Activated T-cell treated with anti-CD3 and anti-CD28 coated beads, Interleukin-2, amount 50 U/mL, for 1 hour (primary cell): Measurements from ENCODE around the gene CDC7.
A peak's percentile ranks its signal among the peaks of the same experiment; 100 is the strongest.
"Not testable (repeated sequence)": the region's sequence is repeated elsewhere in the genome, so short reads cannot be mapped to it uniquely, and the experiment has no call there.

Experiments used
- DNase-seq: peaks from one replicate; pipeline ENCODE4 v3.0.0-alpha.2; 2020

CDC7 gene

GRCh38 chr1:91500756-91501522 is at the start of gene CDC7:
TSS of gene CDC7 (plus strand) at chr1:91500851. CDS start at chr1:91501717, 866 bp downstream.
- peak; percentile 87 for DNase-seq

- no peak for DNase-seq
Observed at GRCh38 chr1:91454136-91454535, 46.5 kb upstream of the CDC7 start.

- no peak for DNase-seq
Observed at GRCh38 chr1:91455334-91455733, 45.3 kb upstream of the CDC7 start.

DNA sequence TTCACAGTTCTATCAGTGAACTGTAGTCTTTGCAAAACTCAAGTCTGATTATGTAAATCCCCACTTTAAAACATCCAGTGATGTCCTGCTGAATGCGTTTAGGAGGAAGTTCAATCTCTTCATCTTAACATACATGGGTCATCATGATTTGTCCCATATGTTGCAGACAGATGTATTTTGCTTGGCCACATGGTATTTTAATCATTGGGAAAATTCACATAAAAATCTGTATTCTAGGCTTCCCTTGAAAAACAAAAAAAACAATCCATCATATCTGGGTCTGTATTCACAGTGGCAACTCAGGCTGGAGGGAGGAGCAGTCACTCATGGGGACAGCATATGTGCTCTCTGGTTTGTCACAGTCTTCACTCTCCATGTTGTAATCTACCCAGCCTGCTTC is 44.8 kb upstream of the CDC7 start:
- no peak for DNase-seq

DNA sequence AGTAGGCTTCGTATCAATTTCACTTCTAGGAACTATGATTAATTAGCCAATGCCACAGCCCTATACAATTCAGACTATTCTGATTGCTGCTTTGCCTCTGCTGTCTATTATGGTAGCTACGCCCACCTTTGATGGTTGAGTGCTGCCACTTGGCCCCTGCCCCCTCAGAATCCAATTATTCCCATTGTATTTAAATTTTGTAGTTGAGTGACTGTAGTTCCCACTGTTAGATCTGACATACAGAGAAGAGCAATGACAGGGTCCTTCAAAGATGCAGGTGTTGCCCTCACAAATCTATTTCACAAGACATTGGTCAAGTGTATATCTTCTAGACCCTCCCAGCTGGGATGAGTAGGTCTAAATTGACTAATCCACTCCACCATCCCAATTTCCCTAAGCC is 35.3 kb upstream of the CDC7 start:
- not testable (repeated sequence) for DNase-seq

DNA sequence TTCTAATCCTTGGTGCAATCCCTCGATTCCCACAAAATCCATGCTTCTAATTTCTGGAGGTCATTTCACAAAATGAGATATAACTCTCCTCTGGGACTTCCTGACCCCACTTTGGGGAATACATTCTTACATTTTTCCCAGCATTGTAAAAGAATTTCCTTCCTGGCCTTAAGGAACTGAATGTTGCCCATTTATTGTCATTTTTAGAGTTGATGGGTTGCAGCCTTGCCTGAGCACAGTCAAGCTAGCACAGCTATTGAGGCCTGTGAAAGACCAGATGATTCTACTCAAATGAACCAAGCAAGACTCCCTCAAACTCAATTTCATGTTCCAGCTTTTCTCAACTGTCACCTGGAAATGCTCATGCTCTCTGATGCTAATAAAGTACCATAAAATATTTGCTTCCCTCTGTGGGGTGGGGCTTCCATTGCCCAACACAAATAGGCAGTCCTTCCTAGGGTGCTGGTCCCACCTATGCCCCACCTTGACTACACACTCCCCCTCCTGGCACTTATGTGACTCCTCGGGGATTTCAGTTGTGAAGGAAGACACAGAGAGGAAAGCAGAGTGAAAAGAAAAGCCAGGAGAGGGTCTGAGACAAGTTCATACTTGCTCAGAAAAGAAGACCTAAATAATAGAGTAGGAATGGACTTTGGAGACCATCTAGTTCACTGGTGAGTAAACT is 24.0 kb upstream of the CDC7 start:
- no peak for DNase-seq

- DNase-seq: no peak
Observed at GRCh38 chr1:91487469-91487868, 13.2 kb upstream of the CDC7 start.

DNA sequence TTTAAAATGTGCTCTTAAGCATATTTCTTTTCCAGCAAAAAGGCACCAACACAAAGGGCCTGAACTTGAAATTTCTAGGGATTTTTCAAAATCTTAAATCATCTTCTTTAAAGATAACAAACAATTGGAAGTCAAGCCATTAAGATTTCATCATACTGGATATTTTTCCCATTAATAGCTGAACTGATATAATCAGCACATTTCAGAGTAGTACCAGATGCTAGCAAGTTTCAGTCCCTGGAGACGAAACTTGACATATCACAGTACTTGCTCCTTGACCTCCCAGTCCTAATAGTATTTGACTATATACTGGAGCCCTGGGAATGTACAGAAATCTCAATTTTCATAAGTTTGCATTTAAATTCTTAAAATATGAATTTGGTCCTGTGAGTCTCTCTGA is 10.2 kb upstream of the CDC7 start:
- DNase-seq: no peak

GRCh38 chr1:91498035-91498434 is 2.6 kb upstream of the CDC7 start:
- DNase-seq: no peak

DNA sequence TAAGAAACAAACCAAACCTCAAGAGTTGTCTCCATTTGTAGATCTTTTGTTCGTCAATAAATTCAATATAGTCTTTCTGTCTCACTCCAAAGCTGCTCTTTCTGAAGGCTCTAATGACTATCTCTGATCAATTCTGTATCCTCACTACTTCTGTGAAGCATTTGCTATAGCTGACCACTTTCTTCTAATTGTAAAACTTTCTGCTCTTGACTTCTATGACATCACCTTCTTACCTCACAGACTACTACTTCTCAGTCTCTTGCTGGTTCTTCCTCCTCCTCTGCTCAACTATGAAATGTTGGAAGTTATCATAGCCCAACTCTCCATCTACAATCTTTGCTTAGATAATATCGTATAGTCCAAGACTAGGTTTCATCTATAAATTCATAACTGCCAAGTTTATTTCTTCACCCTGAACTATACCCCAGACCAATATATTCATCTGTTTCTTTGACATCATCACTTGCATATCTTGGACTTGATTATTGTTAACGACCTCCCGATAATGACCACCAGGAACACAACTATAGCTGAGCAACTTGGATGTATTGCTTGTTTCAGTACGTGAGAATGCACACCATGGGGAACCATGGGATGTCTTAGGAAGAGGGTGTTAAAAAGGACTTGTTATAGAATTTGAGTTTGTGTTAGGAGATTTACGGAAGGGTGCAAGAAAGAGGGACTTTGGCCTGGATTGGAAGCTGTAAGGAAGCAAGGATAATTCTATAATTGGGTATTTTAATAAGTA is 2.0 kb upstream of the CDC7 start:
- DNase-seq: no peak

GRCh38 chr1:91499346-91499745 is 1.3 kb upstream of the CDC7 start:
- DNase-seq: no peak

DNA sequence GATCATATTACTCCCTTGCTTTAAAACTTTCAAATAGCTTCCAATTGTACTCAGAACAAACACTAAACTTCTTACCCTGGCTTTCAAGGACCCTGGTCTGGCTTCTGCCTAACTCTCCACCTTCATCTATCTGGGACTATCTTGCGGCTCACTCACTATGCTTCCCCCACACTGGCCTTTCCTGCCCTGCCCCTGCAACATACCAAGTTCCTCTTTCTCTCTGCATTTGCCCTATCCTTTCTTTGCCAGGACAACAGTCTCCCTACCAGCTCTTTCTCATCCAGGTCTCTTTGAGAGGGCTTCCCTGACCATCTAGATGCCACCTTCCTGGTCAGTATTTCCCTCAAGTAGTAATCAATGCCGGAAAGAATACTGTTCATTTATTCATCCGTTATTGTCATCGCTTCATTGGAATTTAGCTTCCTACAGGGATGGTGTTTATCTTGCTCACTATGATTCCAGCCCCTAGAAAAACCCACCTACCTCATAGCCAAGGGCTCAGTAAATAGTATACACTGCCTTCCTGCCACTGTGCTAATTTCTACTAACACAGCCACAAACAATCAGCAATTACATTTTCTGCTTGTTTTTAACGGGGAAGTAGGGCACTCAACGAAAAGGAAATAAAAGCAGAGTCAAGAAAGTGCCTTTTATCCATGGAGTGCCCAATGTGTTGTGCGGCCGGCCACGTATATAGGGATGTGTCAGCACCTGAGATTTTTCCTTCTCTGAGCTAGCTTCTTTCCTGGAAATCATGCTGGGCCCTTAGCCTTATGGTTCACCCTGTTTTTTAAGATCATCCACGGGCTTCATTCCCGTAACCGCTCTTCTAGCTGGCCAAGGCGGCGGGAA is 521 bp upstream of the CDC7 start:
- no peak for DNase-seq

- DNase-seq: no peak
Observed at GRCh38 chr1:91501523-91501851, 836 bp downstream of the CDC7 start.

GRCh38 chr1:91501971-91502671 is 1.5 kb downstream of the CDC7 start:
- DNase-seq: no peak

GRCh38 chr1:91502672-91503184 is 2.1 kb downstream of the CDC7 start:
- DNase-seq: no peak

DNA sequence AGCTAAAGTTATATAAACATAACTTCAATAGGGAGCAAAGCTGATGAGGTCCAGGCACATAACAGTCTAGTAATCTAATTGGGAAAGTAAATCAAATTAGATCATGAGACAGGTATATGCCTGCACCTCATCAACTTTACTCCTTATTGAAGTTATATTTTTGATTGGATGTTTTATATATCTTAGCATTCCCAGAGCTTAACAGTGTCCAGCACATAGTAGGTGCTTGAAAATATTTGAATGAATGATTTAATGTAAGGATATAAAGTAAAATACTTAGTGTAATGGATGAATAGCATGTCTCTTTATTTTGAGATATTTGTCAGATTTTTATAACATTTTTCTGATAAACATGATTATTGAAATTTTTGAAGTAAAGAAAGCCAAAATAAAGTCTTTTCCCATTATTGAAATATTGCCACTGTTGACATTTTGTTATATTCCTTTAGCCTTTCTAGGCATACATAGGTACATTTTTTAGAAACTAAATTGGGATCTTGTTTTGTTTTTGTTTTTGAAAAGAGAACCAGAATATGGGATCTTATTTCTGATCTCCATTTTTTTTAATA is 2.8 kb downstream of the CDC7 start:
- DNase-seq: no peak

DNA sequence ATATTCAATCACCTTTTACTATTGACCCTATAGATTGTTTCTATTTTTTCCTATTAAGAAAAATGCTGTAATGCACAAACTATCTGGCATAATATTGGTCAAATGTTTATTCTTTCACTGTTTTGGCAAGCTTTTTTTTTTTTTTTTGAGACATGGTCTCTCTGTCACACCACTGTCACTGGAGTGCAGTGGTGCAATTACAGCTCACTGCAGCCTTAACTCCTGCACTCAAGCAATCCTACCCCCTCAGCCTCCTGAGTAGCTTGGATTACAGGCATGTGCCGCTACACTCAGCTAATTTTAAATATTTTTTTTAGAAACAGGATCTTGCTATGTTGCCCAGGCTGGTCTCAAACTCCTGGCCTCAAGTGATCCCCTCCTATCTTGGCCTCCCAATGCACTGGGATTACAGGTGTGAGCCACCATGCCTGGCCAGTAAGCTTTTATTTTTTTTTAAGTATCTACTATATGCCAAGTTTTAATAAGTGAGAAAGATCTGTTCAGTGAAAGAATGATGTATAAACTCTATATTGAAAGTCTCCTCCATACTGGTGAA is 3.4 kb downstream of the CDC7 start:
- no peak for DNase-seq

DNA sequence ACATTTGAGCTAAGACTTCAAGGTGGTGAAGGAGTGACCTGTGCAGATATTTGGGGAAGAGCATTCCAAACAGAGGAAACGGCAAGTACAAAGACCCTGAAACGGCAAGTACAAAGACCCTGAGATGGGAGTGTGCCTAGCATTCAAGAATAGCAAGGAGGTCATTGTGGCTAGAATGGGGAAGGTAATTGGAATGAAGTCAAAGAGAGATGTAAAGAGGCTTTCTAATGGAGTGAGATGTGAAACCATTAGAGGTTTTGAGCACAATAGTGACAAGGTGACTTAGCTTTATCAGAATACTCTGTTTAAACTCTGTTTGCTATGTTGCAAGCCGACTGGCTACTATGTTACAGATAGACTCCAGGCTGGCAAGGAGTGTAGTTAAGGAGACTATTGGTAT is 4.4 kb downstream of the CDC7 start:
- DNase-seq: no peak

GRCh38 chr1:91506071-91506470 is 5.4 kb downstream of the CDC7 start:
- no peak for DNase-seq

DNA sequence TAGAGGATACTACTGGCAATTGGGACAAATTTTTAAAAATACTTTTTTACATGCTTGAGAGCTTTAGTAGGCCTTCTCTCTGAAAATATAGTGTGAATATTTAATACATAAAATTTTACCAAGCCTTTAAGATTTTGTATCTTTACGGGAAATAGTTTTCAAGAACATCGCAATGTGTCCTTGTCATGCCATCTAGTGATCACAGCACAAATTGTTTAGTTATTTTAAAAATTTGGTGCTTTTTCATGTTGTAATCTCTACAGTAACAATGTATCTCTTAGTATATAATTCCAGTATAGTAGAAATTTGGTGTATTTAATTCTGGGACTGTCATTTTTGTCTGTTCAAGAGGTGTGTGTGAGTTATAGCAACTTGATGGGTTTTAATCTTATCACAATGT is 6.7 kb downstream of the CDC7 start:
- no peak for DNase-seq

- no peak for DNase-seq
Observed at GRCh38 chr1:91510754-91511153, 10.1 kb downstream of the CDC7 start.

DNA sequence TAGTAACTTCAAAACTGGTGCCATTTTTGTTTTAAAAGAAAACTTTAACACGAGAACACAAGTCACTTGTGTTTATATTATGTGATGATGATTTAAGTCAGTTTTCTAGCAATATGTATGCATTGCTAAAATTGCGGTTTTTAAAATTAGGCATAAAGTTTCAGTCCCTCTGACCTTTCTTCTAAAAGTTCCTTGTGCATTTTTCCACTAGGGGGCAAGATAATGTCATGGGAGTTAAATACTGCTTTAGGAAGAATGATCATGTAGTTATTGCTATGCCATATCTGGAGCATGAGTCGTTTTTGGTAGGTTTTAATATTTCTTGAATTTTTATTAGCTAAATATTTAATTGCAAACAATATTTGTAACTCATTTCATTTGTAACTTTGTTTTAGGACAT is 10.7 kb downstream of the CDC7 start:
- DNase-seq: no peak
